ENCODE results near the gene ERLIN1. TPM values are rescaled to one million over a fixed set of nuclear protein-coding genes. Genes with fewer than 3 reads are reported as not detected.

ERLIN1 gene
- total RNA-seq, 4 donors from 2014 or later = 5.9 to 20.5 (median 12.4) TPM

- Histone ChIP-seq H3K27ac (no peak overlapping the region), H3K27me3 (no peaks in the 10 kb centered on the region), H3K4me1 (no peaks in the 10 kb centered on the region), H3K36me3 (peaks cover 0 to 93% of the 10 kb centered on the region in 2 donors), H3K4me3 (no peak overlapping the region), H3K9me3 (no peaks in the 10 kb centered on the region)
- TF ChIP-seq POLR2AphosphoS5 (IDR thresholded peaks at IDR 0.05) (no peak), CTCF (IDR thresholded peaks at IDR 0.05) (no peak), POLR2A (IDR thresholded peaks at IDR 0.05) (no peak), EP300 (IDR thresholded peaks at IDR 0.05) (no peak)
- ATAC-seq = no peak
- WGBS, 2 donors (ENCODE audit: low coverage in 1 of 2) = 93 to 97% methylated on average over 3 of the region's 3 CpGs
These were observed 10.8 kb downstream of the ERLIN1 start for GRCh38 chr10:100174699-100175677.

GRCh38 chr10:100173035-100173434, 12.8 kb downstream of the ERLIN1 start:
- Histone ChIP-seq H3K4me1 (no peaks in the 10 kb centered on the region), H3K27ac (no peak overlapping the region), H3K4me3 (no peak overlapping the region), H3K36me3 (peaks cover 0 to 85% of the 10 kb centered on the region in 2 donors), H3K27me3 (no peaks in the 10 kb centered on the region), H3K9me3 (no peaks in the 10 kb centered on the region)
- ATAC-seq = no peak
- TF ChIP-seq CTCF (IDR thresholded peaks at IDR 0.05) (no peak), EP300 (IDR thresholded peaks at IDR 0.05) (no peak)
- 97 to 98% methylated on average over 4 to 6 of the region's 6 CpGs for WGBS, 2 donors (ENCODE audit: low coverage in 1 of 2)

GRCh38 chr10:100172349-100172748, 13.5 kb downstream of the ERLIN1 start:
- no peak for TF ChIP-seq POLR2A (IDR thresholded peaks at IDR 0.05)
- no peak for TF ChIP-seq CTCF (IDR thresholded peaks at IDR 0.05)
- TF ChIP-seq POLR2AphosphoS5 (IDR thresholded peaks at IDR 0.05) = no peak
- TF ChIP-seq EP300 (IDR thresholded peaks at IDR 0.05) = no peak
- Histone ChIP-seq H3K27me3 (no peaks in the 10 kb centered on the region), H3K36me3 (peaks cover 0 to 78% of the 10 kb centered on the region in 2 donors), H3K4me1 (no peaks in the 10 kb centered on the region), H3K9me3 (no peaks in the 10 kb centered on the region), H3K27ac (no peak overlapping the region), H3K4me3 (no peak overlapping the region)
- 89 to 91% methylated on average over 1 of the region's 1 CpG for WGBS, 2 donors (ENCODE audit: low coverage in 1 of 2)
- ATAC-seq = no peak

- no peak for ATAC-seq
- TF ChIP-seq CTCF (IDR thresholded peaks at IDR 0.05) (no peak), EP300 (IDR thresholded peaks at IDR 0.05) (no peak), POLR2AphosphoS5 (IDR thresholded peaks at IDR 0.05) (no peak), POLR2A (IDR thresholded peaks at IDR 0.05) (no peak)
- H3K4me3 ChIP-seq = no peak overlapping the region
- WGBS, 2 donors (ENCODE audit: low coverage in 1 of 2) = 92 to 100% methylated on average over 1 of the region's 1 CpG
- no peaks in the 10 kb centered on the region for H3K4me1 ChIP-seq
- no peak overlapping the region for H3K27ac ChIP-seq
- H3K36me3 ChIP-seq = peaks cover 0 to 70% of the 10 kb centered on the region in 2 donors
- H3K9me3 ChIP-seq = no peaks in the 10 kb centered on the region
- no peaks in the 10 kb centered on the region for H3K27me3 ChIP-seq
These were observed 17.6 kb downstream of the ERLIN1 start for GRCh38 chr10:100168313-100168643.

Measured in gastroesophageal sphincter (tissue), 4 donors.